ENCODE data around the gene SMCO3. TPM values are rescaled to one million over a fixed set of nuclear protein-coding genes. Genes with fewer than 3 reads are reported as not detected.

Gene SMCO3
- total RNA-seq, 2 experiments from 2014 or later = not detected

- Mint-ChIP-seq H3K27ac (peak overlapping the region; percentile 100), H3K4me3 (peak overlapping the region; percentile 97), H3K36me3 (ENCODE audit: low read depth) (peaks cover 38% of the 10 kb centered on the region), H3K4me1 (ENCODE audit: low read depth) (peaks cover 64% of the 10 kb centered on the region), H3K9me3 (no peaks in the 10 kb centered on the region), H3K27me3 (no peaks in the 10 kb centered on the region)
- intact Hi-C loops (cut with DNase I, micrococcal nuclease) = loop anchor here (5.0 to 10.0 kb wide), 5 partner anchors 111 to 517 kb away; partner anchors contain the start of gene MGP (in 1 of the 2)
- Histone ChIP-seq H3K4me1 (ENCODE audit: insufficient read depth, low read length) (peaks cover 32% of the 10 kb centered on the region), H3K27me3 (ENCODE audit: control insufficient read depth in 1 of 2, insufficient read depth in 2 of 2, low read length in 2 of 2) (no peaks in the 10 kb centered on the region), H3K4me3 (ENCODE audit: low read length) (peak overlapping the region; percentile 83), H3K27ac (ENCODE audit: low read depth in 1 of 2, low read length in 2 of 2) (peak overlapping the region; percentile 65 to 79), H3K36me3 (ENCODE audit: insufficient read depth, low read length) (no peaks in the 10 kb centered on the region), H3K9me3 (ENCODE audit: control insufficient read depth in 1 of 2, insufficient read depth in 1 of 2, low read length in 2 of 2) (no peaks in the 10 kb centered on the region)
- ChIA-PET POLR2A (interaction anchor here (0.6 to 7.6 kb wide), 25 partner anchors 8 to 1137 kb away, joined by 3 to 375 read pairs (median 4); partner anchors contain the start of genes ARHGDIB, ATF7IP, C12orf60 and DERA), CTCF (interaction anchor here (0.8 to 2.0 kb wide), 3 partner anchors 16 to 29 kb away, joined by 3 to 8 read pairs (median 3); partner anchors contain the start of genes C12orf60 and WBP11)
- ATAC-seq (ENCODE audit: poor library complexity) (peak; percentile 64), DNase-seq (peak; percentile 76 to 97 (median 84))
- TF ChIP-seq CTCF (IDR thresholded peaks at IDR 0.05) = no peak
Measured at GRCh38 chr12:14774074-14774905, 39.7 kb downstream of the SMCO3 start.

GRCh38 chr12:14773685-14774073 is 40.3 kb downstream of the SMCO3 start:
- no peaks in the 10 kb centered on the region for H3K36me3 ChIP-seq (ENCODE audit: insufficient read depth, low read length)
- peak; percentile 8 for ATAC-seq (ENCODE audit: poor library complexity)
- TF ChIP-seq CTCF (IDR thresholded peaks at IDR 0.05) = no peak
- POLR2A ChIA-PET = interaction anchor here (0.7 to 7.6 kb wide), 19 partner anchors 8 to 788 kb away, joined by 3 to 375 read pairs (median 4); partner anchors contain the start of genes ARHGDIB, ATF7IP, C12orf60 and WBP11
- H3K36me3 Mint-ChIP-seq (ENCODE audit: low read depth) = peaks cover 44% of the 10 kb centered on the region
- H3K9me3 Mint-ChIP-seq = no peaks in the 10 kb centered on the region
- intact Hi-C loops (cut with DNase I, micrococcal nuclease) = loop anchor here (5.0 to 10.0 kb wide), 5 partner anchors 111 to 516 kb away; partner anchors contain the start of gene MGP (in 1 of the 2)
- peak overlapping the region; percentile 83 for H3K4me3 ChIP-seq (ENCODE audit: low read length)
- H3K27ac ChIP-seq (ENCODE audit: low read depth in 1 of 2, low read length in 2 of 2) = peak overlapping the region; percentile 65 to 79
- H3K4me1 Mint-ChIP-seq (ENCODE audit: low read depth) = peaks cover 68% of the 10 kb centered on the region
- peak overlapping the region; percentile 97 for H3K4me3 Mint-ChIP-seq
- DNase-seq = peak in 1 of 14 experiments; percentile 53
- peaks cover 38% of the 10 kb centered on the region for H3K4me1 ChIP-seq (ENCODE audit: insufficient read depth, low read length)
- no peaks in the 10 kb centered on the region for H3K27me3 ChIP-seq (ENCODE audit: control insufficient read depth in 1 of 2, insufficient read depth in 2 of 2, low read length in 2 of 2)
- CTCF ChIA-PET = interaction anchor here (1.3 kb wide), 1 partner anchor 29 kb away, joined by 3 read pairs; the partner anchor contains the start of genes C12orf60 and WBP11
- H3K9me3 ChIP-seq (ENCODE audit: control insufficient read depth in 1 of 2, insufficient read depth in 1 of 2, low read length in 2 of 2) = no peaks in the 10 kb centered on the region
- no peaks in the 10 kb centered on the region for H3K27me3 Mint-ChIP-seq
- peak overlapping the region; percentile 100 for H3K27ac Mint-ChIP-seq

- Histone ChIP-seq H3K4me1 (ENCODE audit: insufficient read depth, low read length) (peaks cover 41% of the 10 kb centered on the region), H3K27ac (ENCODE audit: low read depth in 1 of 2, low read length in 2 of 2) (no peak overlapping the region), H3K36me3 (ENCODE audit: insufficient read depth, low read length) (no peaks in the 10 kb centered on the region), H3K27me3 (ENCODE audit: control insufficient read depth in 1 of 2, insufficient read depth in 2 of 2, low read length in 2 of 2) (no peaks in the 10 kb centered on the region), H3K4me3 (ENCODE audit: low read length) (no peak overlapping the region), H3K9me3 (ENCODE audit: control insufficient read depth in 1 of 2, insufficient read depth in 1 of 2, low read length in 2 of 2) (no peaks in the 10 kb centered on the region)
- ChIA-PET CTCF (interaction anchor here (1.3 kb wide), 1 partner anchor 30 kb away, joined by 3 read pairs; the partner anchor contains the start of genes C12orf60 and WBP11), POLR2A (interaction anchor here (0.9 to 7.6 kb wide), 7 partner anchors 10 to 789 kb away, joined by 3 to 375 read pairs (median 19); partner anchors contain the start of genes ARHGDIB, ATF7IP, C12orf60 and WBP11)
- DNase-seq (no peak), ATAC-seq (ENCODE audit: poor library complexity) (no peak)
- Mint-ChIP-seq H3K36me3 (ENCODE audit: low read depth) (peaks cover 49% of the 10 kb centered on the region), H3K27me3 (no peaks in the 10 kb centered on the region), H3K9me3 (no peaks in the 10 kb centered on the region), H3K4me3 (peak overlapping the region; percentile 97), H3K27ac (peak overlapping the region; percentile 100), H3K4me1 (ENCODE audit: low read depth) (peaks cover 73% of the 10 kb centered on the region)
- no peak for TF ChIP-seq CTCF (IDR thresholded peaks at IDR 0.05)
- intact Hi-C loops (cut with DNase I, micrococcal nuclease) = loop anchor here (5.0 to 10.0 kb wide), 5 partner anchors 112 to 516 kb away; partner anchors contain the start of gene MGP (in 1 of the 2)
Measured at GRCh38 chr12:14772946-14773345, 41.0 kb downstream of the SMCO3 start.
